ENCODE results near the gene APLP2.

DNA sequence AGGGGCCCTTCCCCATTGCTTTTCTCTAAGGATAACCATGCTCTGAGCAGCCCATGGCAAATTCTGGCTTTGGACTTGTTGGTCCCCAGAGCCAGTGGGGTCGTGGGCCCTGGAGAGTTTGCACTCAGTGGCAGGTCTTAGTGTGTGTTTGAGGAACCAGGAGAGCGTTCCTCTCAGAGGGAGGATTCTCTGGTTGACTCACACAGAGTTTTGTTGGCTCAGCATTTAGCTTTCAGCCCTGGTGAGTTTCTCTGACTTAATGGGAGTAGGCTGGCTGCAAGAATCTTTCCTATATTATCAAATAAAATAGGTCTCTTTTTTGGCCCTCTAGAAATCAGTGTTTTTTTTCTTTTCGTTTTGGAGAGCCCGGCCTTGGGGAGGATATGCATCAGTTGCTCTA is 110.8 kb downstream of the APLP2 start:
- TF ChIP-seq, protein P1, sequence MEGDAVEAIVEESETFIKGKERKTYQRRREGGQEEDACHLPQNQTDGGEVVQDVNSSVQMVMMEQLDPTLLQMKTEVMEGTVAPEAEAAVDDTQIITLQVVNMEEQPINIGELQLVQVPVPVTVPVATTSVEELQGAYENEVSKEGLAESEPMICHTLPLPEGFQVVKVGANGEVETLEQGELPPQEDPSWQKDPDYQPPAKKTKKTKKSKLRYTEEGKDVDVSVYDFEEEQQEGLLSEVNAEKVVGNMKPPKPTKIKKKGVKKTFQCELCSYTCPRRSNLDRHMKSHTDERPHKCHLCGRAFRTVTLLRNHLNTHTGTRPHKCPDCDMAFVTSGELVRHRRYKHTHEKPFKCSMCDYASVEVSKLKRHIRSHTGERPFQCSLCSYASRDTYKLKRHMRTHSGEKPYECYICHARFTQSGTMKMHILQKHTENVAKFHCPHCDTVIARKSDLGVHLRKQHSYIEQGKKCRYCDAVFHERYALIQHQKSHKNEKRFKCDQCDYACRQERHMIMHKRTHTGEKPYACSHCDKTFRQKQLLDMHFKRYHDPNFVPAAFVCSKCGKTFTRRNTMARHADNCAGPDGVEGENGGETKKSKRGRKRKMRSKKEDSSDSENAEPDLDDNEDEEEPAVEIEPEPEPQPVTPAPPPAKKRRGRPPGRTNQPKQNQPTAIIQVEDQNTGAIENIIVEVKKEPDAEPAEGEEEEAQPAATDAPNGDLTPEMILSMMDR (IDR thresholded peaks at IDR 0.05 in 2 of 3, conservative IDR thresholded peaks at IDR 0.05 in 1 of 3; ENCODE audit: borderline replicate concordance in 1 of 3, insufficient read depth in 1 of 3, low read depth in 2 of 3, low read length in 2 of 3), result no peak
- TF ChIP-seq, protein P2, sequence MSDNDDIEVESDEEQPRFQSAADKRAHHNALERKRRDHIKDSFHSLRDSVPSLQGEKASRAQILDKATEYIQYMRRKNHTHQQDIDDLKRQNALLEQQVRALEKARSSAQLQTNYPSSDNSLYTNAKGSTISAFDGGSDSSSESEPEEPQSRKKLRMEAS (IDR thresholded peaks at IDR 0.05), result no peak
- TF ChIP-seq SRF (IDR thresholded peaks at IDR 0.05; ENCODE audit: low read depth) (no peak), EZH2 (IDR thresholded peaks at IDR 0.05) (no peak)
